GM18867 (cell line): Measurements from ENCODE around the gene CYP20A1.
A peak's percentile ranks its signal among the peaks of the same experiment; 100 is the strongest.
"Not testable (repeated sequence)": the region's sequence is repeated elsewhere in the genome, so short reads cannot be mapped to it uniquely, and the experiment has no call there.

Experiments used
- ATAC-seq: cut with Tn5 transposase; IDR thresholded peaks from one replicate; pipeline ENCODE4 v1.9.1; 2021; ENCODE audit warnings: mild to moderate bottlenecking, moderate library complexity; ENCODE audit not compliant: unreplicated experiment

CYP20A1 gene, protein sequence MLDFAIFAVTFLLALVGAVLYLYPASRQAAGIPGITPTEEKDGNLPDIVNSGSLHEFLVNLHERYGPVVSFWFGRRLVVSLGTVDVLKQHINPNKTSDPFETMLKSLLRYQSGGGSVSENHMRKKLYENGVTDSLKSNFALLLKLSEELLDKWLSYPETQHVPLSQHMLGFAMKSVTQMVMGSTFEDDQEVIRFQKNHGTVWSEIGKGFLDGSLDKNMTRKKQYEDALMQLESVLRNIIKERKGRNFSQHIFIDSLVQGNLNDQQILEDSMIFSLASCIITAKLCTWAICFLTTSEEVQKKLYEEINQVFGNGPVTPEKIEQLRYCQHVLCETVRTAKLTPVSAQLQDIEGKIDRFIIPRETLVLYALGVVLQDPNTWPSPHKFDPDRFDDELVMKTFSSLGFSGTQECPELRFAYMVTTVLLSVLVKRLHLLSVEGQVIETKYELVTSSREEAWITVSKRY

DNA sequence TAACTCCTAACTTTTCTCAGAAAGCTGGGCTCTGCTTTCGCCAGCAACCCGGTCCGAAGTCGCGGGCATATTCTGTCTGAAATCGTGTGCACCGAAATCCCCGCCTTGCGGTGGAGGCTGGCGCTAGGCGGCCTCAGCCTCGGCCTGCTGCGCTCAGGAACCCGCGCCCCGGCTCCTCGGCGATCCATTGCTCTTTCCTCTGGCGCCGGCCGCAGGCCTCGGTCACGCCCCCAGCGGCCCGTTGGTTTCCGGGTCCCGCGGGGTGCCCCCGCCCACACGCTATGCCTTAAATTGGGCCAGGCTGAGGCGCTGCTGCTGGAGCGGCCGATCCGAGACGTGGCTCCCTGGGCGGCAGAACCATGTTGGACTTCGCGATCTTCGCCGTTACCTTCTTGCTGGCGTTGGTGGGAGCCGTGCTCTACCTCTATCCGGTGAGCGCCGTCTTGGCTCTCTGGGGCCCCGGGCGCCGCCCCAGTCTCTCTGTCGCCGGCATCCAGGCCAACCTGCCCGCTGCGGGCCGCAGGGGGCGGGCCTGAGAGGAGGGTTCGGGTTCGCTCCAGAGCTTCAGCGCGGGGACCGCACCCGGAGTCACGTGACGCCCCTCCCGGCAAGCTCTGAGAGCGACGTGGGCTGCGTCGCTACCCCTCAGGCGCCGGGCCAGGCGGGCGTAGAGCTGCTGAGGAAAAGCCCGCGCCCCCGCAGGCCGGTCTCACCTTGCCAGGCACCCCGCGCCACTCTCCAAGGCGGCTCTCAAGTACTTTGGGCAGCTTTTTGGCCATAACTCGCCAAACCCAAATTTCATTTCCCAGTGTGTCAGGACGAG, at the start of gene CYP20A1:
TSS of gene CYP20A1 (plus strand) at position 315 of the 823 bp plus-strand sequence. CDS start at position 360, 45 bp downstream.
- ATAC-seq: peak; percentile 90

DNA sequence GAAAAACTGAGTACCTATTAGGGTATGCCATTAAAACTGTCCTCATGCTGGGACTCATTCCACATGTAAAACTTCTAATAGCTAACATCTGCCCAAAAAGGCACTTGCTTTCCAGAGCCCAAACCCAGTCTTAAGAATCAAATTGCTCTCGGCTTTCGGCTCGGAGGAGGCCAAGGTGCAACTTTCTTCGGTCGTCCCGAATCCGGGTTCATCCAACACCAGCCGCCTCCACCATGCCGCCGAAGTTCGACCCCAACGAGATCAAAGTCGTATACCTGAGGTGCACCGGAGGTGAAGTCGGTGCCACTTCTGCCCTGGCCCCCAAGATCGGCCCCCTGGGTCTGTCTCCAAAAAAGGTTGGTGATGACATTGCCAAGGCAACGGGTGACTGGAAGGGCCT, 48.3 kb upstream of the CYP20A1 start:
- not testable (repeated sequence) for ATAC-seq

DNA sequence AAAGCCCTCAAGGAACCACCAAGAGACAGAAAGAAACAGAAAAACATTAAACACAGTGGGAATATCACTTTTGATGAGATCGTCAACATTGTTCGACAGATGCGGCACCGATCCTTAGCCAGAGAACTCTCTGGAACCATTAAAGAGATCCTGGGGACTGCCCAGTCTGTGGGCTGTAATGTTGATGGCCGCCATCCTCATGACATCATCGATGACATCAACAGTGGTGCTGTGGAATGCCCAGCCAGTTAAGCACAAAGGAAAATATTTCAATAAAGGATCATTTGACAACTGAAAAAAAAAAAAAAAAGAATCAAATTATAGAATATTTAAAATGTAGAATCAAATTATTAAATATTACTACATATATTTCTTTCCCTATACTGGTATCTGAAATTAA, 47.8 kb upstream of the CYP20A1 start:
- not testable (repeated sequence) for ATAC-seq

DNA sequence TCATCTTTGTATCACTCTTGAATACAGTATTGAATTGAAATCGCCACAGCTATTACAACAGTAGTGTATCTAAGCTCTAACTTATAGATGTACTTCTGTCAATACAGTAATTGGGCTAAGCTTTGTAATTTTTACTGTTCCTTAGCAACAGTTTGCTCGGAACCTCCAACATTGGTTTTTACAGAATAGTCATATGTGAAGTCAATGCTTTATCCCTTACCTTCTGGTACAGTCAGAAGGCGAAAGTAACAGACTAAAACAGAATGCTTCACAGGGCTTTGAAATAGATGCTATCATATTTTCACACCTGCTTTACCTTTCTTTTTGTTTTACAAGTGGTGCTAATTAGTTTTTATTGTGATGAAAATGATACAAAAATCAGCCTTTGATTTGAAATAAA, 46.9 kb upstream of the CYP20A1 start:
- no peak for ATAC-seq

DNA sequence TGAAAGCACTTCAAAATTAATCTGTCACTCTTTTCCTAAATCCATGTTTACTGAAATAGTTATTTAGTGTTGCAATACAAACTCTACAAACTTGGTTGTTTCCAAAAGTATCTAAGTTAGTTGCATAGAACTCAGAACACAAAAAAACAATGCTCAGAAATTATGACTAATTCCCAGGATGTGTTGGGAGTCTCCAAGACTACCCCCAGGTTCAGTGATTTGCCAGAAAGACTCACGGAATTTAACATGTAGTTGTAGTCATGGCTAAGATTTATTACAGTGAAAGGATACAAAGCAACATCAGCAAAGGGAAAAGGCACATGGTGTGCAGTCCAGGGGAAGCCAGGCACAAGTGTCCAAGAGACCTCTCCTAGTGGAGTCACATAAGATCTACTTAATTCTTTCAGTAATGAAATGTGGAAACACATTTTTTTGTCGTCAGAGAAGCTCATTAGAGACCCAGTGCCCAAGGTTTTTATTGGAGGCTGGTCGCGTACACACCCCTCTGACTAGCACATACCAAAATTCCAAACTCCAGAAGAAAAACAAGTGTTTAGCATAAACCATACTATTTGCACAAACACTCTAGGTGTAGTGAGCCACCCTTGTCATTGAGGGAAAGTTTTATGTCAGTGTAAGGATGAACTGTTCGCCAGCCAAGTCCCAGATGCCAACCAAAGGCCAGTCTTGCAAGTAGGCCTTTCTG, 43.3 kb upstream of the CYP20A1 start:
- ATAC-seq: no peak

DNA sequence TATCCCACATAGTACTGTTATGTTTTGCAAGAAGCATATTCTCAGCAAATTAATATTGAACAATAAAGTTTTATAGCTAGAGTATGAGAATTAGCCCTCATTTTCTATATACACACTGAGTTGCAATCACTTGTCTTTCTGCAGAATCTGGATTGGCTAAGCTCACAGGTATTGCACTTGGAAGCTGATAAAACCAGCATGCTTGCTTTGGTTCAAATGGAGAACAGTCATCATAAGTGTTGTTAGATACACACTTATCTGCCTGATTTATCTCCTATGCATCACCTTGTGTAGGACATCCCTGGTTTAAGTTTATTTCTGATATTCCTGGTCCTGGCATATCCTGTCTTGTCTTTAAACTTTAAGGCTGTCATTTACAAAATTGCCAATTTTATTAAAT, 38.0 kb upstream of the CYP20A1 start:
- no peak for ATAC-seq

DNA sequence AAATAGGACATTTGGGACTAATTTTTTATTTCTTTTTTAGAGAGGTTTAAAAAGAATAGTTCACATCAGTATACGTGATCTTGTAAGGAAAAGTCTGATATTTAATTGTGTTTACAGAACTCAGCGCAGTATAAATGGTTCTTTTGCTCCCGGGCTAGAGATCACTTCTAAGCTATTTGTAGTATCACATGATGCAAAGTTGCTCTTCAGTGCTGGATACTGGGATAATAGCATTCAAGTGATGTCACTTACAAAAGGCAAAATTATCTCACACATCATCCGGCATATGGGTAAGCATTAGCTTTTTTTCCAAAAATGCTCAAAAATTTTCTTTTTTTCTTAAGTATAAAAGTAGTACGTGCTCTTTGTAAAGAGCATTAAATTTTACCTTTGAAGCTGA, 37.4 kb upstream of the CYP20A1 start:
- ATAC-seq: no peak

DNA sequence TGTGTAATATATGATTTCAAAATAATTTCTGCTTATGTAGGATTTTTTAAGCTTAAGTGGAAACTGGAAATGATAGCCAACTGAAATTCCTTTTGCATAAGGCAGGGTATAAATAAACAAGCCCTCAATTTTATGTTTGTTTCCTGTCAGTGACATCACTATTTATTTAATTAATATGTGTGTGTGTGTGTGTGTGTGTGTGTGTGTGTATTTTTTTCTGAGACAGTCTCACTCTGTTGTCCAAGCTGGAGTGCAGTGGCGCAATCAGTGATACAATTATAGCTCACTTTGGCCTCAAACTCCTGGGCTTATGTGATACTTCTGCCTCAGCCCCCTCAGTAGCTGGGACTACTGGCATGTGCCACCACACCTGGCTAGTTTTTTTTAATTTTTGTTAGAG, 29.3 kb upstream of the CYP20A1 start:
- no peak for ATAC-seq

DNA sequence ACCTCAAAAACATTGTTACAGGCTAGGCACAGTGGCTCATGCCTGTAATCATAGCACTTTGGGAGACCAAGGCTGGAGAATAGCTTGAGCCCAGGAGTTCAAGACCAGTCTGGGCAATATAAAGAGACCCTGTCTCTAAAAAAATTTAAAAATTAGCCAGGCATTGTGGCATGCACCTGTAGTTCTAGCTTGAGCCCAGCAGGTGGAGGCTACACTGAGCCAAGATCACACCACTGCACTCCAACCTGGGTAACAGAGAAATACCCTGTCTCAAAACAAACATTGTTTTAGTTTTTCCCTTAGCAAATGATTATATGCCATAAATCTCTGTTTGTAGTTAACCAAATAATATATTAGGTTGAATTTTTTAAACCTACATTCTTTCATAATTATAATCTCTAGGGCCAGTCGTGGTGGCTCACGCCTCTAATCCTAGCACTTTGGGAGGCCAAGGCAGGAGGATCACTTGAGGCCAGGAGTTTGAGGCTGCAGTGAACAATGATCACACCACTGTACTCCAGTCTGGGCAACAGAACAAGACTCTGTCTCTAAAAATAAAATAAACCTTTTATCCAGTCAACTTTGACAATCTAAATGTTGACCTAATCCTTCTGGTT, 13.3 kb upstream of the CYP20A1 start:
- ATAC-seq: no peak

DNA sequence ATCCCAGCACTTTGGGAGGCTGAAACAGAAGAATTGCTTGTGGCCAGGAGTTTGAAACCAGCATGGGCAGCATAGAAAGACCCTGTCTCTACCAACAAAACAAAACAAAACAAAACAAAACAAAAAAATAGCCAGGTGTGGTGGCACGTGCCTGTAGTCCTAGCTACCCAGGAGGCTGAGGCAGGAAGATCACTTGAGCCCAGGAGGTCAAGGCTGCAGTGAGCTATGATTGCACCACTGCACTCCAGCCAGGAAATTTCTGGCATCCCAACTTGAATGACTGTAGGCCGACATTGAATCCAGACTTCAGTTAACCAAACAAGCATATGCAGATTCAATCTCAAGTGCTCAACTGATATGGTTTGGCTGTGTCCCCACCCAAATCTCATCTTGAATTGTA, 9.1 kb upstream of the CYP20A1 start:
- ATAC-seq: not testable (repeated sequence)

DNA sequence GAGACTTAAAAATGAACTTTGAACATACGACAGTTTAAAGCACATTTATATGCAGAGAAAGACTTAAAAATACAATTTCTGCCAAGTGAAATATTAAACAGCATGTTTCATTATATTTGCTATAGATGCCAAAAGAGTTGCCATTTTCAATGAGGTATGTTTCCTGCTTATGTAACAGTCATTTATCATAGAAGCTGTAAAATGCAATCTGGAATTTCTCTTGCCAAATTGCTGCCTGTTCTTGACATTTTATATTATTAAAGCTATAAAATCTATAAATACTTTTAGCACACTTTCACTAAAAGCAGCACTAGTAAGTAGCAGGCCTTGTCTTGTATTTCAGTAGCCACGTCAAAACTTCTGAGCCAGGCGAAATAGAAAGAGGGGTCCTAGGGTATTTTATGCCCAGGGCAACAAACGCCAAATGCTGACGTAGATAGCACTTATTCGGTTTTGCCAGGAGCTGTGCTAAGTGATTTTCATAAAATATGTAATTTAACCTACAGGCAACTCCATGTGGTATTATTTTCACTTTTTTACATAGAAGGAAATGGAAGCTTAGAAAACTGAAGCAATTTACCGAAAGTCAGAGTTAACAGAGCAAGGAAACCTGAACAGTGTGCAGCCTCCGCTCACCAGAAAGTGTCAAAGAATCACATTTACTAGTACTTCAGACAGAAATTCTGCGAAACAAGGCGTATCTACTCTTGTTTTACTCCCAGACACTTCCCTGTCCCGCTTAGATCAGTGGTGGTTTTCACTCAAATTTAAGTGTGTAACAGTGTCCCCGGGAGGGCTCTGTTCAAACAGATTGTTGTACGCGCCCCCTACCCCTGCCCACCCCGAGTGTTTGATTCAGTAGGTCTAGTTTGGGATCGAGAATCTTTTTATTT, 1.2 kb upstream of the CYP20A1 start:
- ATAC-seq: no peak

DNA sequence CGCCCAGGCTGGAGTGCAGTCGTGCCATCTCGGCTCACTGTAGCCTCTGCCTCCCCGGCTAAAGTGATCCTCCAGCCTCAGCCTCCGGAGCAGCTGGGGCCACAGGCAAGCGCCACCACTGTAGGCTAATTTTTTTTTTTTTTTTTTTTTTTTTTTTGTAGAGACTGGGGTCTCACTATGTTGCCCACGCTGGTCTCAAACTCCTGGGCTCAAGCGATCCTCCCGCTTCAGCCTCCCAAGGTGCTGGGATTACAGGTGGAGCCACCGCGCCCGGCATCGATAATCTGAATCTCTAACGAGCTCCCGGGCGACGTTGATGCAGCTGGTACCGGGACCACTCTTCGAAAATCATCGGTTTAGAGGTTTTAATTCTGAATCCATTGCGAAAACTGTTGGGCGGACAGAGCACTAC, 520 bp upstream of the CYP20A1 start:
- no peak for ATAC-seq

DNA sequence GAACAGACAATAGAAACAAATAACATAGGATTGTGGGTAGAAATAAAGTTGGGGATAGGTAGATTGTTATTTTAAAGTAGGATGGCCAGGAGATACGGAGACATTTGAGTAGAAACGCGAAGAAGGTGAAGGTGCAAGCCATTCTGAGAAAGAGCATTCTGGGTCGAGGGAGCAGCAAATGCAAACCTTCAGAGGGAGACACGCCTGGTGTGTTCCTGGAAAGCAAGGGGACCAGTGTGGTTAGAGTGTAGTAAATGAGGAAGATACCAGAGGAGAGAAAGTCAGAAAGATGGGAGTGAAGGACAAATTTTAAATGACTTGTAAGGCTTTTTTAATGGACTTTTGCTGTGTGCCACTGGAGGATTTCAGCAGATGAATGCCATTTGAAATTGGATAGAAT, 1.7 kb downstream of the CYP20A1 start:
- no peak for ATAC-seq

DNA sequence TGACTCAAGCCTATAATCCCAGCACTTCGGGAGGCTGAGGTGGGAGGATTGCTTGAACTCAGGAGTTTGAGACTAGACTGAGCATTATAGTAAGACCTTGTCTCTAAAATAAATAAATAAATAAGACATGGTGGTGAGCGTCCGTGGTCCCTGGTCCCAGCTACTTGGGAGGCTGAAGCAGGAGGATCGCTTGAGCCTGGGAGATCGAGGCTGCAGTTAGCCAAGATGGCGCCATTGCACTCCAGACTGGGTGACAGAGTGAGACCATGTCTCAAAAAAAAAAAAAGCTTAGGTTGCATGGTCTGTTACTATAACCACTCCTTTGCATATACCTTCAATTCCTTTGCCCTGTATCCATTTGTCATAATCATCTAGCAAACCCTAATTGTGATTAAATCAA, 3.7 kb downstream of the CYP20A1 start:
- no peak for ATAC-seq

DNA sequence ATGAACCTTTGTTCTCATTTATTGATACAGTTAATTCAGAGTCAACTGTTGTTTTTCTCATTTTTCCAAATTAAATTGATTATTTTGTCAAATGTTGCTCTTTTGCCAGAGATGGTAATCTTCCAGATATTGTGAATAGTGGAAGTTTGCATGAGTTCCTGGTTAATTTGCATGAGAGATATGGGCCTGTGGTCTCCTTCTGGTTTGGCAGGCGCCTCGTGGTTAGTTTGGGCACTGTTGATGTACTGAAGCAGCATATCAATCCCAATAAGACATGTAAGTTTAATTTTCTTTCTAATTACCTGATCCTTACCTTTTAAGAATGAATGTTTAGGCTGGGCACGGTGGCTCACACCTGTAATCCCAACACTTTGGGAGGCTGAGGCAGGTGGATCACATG, 7.8 kb downstream of the CYP20A1 start:
- ATAC-seq: no peak

DNA sequence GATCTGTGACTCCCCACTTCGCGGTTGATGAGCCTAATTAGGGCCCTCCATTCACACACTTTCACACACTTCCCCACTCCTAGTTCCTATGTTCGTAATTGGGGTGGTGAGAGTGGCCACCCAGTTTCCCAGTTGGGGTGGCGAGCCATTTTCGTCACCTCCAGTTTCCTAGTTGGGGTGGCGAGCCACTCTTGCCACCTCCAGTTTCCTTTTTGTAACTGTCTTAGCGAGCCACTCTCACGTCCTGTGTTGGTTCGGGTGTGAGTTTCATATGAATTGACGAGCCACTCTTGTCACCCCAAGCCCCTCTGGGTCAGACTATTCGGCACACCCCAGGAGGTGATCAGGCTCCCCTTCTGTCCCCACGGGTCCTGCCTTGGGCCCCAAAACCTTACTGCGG, 14.0 kb downstream of the CYP20A1 start:
- no peak for ATAC-seq

DNA sequence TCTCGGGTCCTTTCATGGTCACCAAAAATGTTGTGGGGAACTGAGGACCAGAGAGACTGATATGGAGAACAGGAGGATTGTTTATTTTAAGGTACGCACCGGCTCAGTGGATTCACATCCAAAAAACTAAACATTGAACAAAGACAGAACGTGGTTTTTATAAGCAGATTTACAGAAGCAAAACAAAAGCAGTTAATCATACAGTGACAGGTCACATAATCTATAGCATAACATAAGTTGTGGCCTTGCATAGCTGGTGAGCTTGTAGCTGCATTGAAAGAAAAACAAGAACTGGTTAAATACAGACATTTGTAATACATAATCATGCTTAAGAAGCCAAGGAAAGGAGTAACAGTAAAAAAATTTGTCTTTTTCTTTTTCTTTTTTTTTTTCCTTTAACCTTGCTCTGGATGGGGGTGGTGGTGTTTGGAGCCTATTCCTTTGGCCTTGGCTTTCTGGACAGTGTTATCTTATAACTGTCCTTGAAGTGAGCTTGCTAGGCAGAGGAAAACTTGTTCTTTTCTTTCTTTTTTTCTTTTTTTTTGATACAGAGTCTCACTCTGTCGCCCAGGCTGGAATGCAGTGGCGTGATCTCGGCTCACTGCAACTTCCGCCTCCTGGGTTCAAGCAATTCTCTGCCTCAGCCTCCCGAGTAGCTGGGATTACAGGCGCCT, 14.7 kb downstream of the CYP20A1 start:
- not testable (repeated sequence) for ATAC-seq

DNA sequence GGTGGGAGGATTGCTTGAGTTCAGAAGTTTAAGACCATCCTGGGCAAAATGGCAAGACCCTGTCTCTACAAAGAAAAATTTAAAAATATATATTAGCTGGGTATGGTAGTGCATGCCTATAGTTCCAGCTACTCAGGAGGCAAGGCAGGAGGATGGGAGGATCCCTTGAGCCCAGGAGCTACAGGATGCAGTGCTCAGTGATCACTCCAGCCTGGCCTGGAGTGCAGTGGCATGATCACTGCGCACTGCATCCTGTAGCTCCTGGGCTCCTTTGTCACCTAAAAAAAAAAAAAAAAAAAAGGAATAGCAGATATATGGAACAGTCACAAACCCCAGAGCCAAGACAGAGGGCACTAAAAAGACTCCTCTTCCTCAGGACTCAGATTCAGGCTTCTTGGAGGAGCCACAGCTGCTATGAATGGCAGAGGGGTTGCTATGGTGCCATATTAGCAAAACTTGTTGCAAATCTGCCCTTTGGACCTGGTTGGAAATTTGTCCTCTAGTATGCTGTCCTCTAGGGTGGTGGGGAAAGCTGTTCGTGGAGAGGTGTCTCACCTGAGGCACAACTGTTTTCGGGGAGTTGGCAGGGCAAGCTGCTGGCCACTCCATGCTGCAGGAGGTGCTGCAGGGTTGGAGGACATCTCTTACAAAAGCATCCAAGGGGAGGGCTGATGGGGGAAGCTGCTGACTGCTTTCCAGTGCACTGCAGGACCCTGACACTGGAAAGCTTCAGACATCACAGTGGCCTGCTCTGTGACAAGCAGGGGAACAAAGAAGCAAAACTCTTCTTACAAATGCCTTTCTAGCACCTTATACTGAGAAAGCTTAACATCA, 22.7 kb downstream of the CYP20A1 start:
- ATAC-seq: no peak
